Neural cell (in vitro differentiated cells): ENCODE data around the gene IPPK. TPM values are rescaled to one million over a fixed set of nuclear protein-coding genes. Genes with fewer than 3 reads are reported as not detected.

Experiments
- H2AFZ ChIP-seq: fragments of 200-600, 300-800 bp; sonication (generic), shearing (Covaris generic); 2 replicates; pipeline ENCODE4 v1.6.0; 2014; ENCODE audit warnings: low read depth, mild to moderate bottlenecking, antibody characterized with exemption, low read length, moderate library complexity
- H3F3A ChIP-seq: fragments of 200-600 bp; shearing (Covaris generic); 2 replicates; pipeline ENCODE4 v1.6.1; 2016; ENCODE audit warnings: mild to moderate bottlenecking, moderate library complexity, mixed read lengths, antibody characterized with exemption, low read length; ENCODE audit not compliant: insufficient read depth, poor library complexity, severe bottlenecking
- H3K27ac ChIP-seq: fragments of 200-600, 300-800 bp; sonication (generic), shearing (Covaris generic); 2 replicates; pipeline ENCODE4 v1.5.1; 2014; ENCODE audit warnings: mild to moderate bottlenecking, low read length, moderate library complexity
- H3K27me3 ChIP-seq: fragments of 300-800, 200-600 bp; sonication (generic), shearing (Covaris generic); 2 replicates; pipeline ENCODE4 v1.6.0; 2014; ENCODE audit warnings: mild to moderate bottlenecking, low read depth, low read length, moderate library complexity; ENCODE audit not compliant: insufficient read depth
- H3K36me3 ChIP-seq: fragments of 300-800, 200-600 bp; sonication (generic), shearing (Covaris generic); 2 replicates; pipeline ENCODE4 v1.5.1; 2014; ENCODE audit warnings: mild to moderate bottlenecking, antibody characterized with exemption, low read length, moderate library complexity; ENCODE audit not compliant: insufficient read depth
- H3K4me2 ChIP-seq: fragments of 300-800, 200-600 bp; sonication (generic), shearing (Covaris generic); 2 replicates; pipeline ENCODE4 v1.6.0; 2014; ENCODE audit warnings: mild to moderate bottlenecking, low read length
- H3K4me3 ChIP-seq: fragments of 300-800, 200-600 bp; sonication (generic), shearing (Covaris generic); 2 replicates; pipeline ENCODE4 v1.5.1; 2014; ENCODE audit warnings: mild to moderate bottlenecking, low read length, moderate library complexity
- H3K79me2 ChIP-seq: fragments of 200-600 bp; shearing (Covaris generic); replicated peaks from 2 replicates; pipeline ENCODE4 v1.6.0; 2014; ENCODE audit warnings: mild to moderate bottlenecking, low read length, moderate library complexity; ENCODE audit not compliant: insufficient read depth
- H3K9ac ChIP-seq: fragments of 300-800, 200-600 bp; sonication (generic), shearing (Covaris generic); 2 replicates; pipeline ENCODE4 v1.6.1; 2016; ENCODE audit warnings: mild to moderate bottlenecking, low read length, mixed read lengths
- H3K9me2 ChIP-seq: fragments of 200-600 bp; shearing (Covaris generic); 2 replicates; pipeline ENCODE4 v1.6.1; 2016; ENCODE audit warnings: mild to moderate bottlenecking, low read length, mixed read lengths; ENCODE audit not compliant: insufficient read depth
- H3K9me3 ChIP-seq: fragments of 200-600, 300-800 bp; sonication (generic), shearing (Covaris generic); 2 replicates; pipeline ENCODE4 v1.6.1; 2016; ENCODE audit warnings: mild to moderate bottlenecking, mixed run types, low read length, moderate library complexity, mixed read lengths
- H4K20me1 ChIP-seq: fragments of 200-600 bp; shearing (Covaris generic); 2 replicates; pipeline ENCODE4 v1.6.1; 2016; ENCODE audit warnings: mild to moderate bottlenecking, mixed run types; ENCODE audit not compliant: insufficient read depth
- CTCF ChIP-seq: fragments of 450-650 bp; IDR thresholded peaks from 2 replicates; pipeline ENCODE4 v1.5.1; 2014; ENCODE audit warnings: antibody characterized with exemption, mild to moderate bottlenecking, moderate library complexity; ENCODE audit not compliant: poor library complexity, severe bottlenecking
- EP300 ChIP-seq: fragments of 450-650 bp; conservative IDR thresholded peaks from 2 replicates; pipeline ENCODE4 v1.6.1; 2014; ENCODE audit warnings: antibody characterized with exemption, mild to moderate bottlenecking, moderate library complexity; ENCODE audit not compliant: poor library complexity, severe bottlenecking
- EZH2 ChIP-seq: fragments of 200-600, 300-800 bp; shearing (Covaris generic), sonication (generic); IDR thresholded peaks from 2 replicates; pipeline ENCODE4 v1.6.1; 2014; ENCODE audit warnings: antibody characterized with exemption, low read length, borderline replicate concordance, mild to moderate bottlenecking; ENCODE audit not compliant: insufficient read depth, poor library complexity, severe bottlenecking
- MXI1 ChIP-seq: fragments of 450-650 bp; conservative IDR thresholded peaks from 2 replicates; pipeline ENCODE4 v1.6.1; 2014; ENCODE audit warnings: antibody characterized with exemption, mild to moderate bottlenecking; ENCODE audit not compliant: poor library complexity, severe bottlenecking
- POLR2AphosphoS5 ChIP-seq: IDR thresholded peaks from 2 replicates; pipeline ENCODE4 v1.6.1; 2012
- RAD21 ChIP-seq: fragments of 450-650 bp; conservative IDR thresholded peaks from 2 replicates; pipeline ENCODE4 v1.6.1; 2014; ENCODE audit warnings: antibody characterized with exemption, mild to moderate bottlenecking, moderate library complexity
- REST ChIP-seq: IDR thresholded peaks from 2 replicates; pipeline ENCODE4 v1.6.1; 2012; ENCODE audit warnings: borderline replicate concordance
- SMC3 ChIP-seq: fragments of 450-650 bp; conservative IDR thresholded peaks from 2 replicates; pipeline ENCODE4 v1.6.1; 2014; ENCODE audit warnings: antibody characterized with exemption, mild to moderate bottlenecking, moderate library complexity; ENCODE audit not compliant: poor library complexity
- TAF1 ChIP-seq: IDR thresholded peaks from 2 replicates; pipeline ENCODE4 v1.6.1; 2012; ENCODE audit warnings: low read depth
- polyA plus RNA-seq: library from polyadenylated mRNA; depleted of rRNA; stranded (reverse); fragments of >200 nt; gene quantifications from 2 replicates; pipeline ENCODE4 v1.2.3, GENCODE V29; 2014

The IPPK gene
- polyA plus RNA-seq, 1 donor from 2014 or later, result 34.3 TPM

- H3K4me3 ChIP-seq, result no peak overlapping the region
These were observed 31.3 kb downstream of the IPPK start for GRCh38 chr9:92638621-92639101.

GRCh38 chr9:92637886-92638620 lies 31.9 kb downstream of the IPPK start:
- Histone ChIP-seq H3K9me2 (no peaks in the 10 kb centered on the region), H3K9me3 (no peaks in the 10 kb centered on the region), H4K20me1 (no peaks in the 10 kb centered on the region), H3K27me3 (no peaks in the 10 kb centered on the region), H3K4me3 (no peak overlapping the region), H3K9ac (no peak overlapping the region), H2AFZ (no peak overlapping the region), H3K79me2 (no peaks in the 10 kb centered on the region), H3K36me3 (no peaks in the 10 kb centered on the region), H3F3A (no peaks in the 10 kb centered on the region), H3K27ac (no peak overlapping the region), H3K4me2 (no peak overlapping the region)
- TF ChIP-seq EZH2 (no peak), MXI1 (no peak)

More at GRCh38 chr9:92638621-92639101, 31.3 kb downstream of the IPPK start:
- Histone ChIP-seq H3K9me2 (no peaks in the 10 kb centered on the region), H3K79me2 (no peaks in the 10 kb centered on the region), H3K9ac (no peak overlapping the region), H2AFZ (no peak overlapping the region), H3F3A (no peaks in the 10 kb centered on the region), H3K36me3 (no peaks in the 10 kb centered on the region), H4K20me1 (no peaks in the 10 kb centered on the region), H3K27me3 (no peaks in the 10 kb centered on the region), H3K4me2 (no peak overlapping the region), H3K27ac (no peak overlapping the region), H3K9me3 (no peaks in the 10 kb centered on the region)
- TF ChIP-seq POLR2AphosphoS5 (no peak), TAF1 (no peak), REST (no peak), SMC3 (no peak), MXI1 (no peak), CTCF (no peak), EZH2 (no peak), EP300 (no peak), RAD21 (no peak)
